HUES48 (cell line): Measurements from ENCODE around the gene HDAC7.
"Not testable (repeated sequence)": the region's sequence is repeated elsewhere in the genome, so short reads cannot be mapped to it uniquely, and the experiment has no call there.

ENCODE experiments used
- H3K27ac ChIP-seq: one replicate; pipeline ENCODE4 v1.7.0; 2013; ENCODE audit warnings: low read depth, low read length, inconsistent platforms
- H3K27me3 ChIP-seq: 2 replicates; pipeline ENCODE4 v1.6.1; 2013; ENCODE audit warnings: mild to moderate bottlenecking, low read length; ENCODE audit not compliant: control insufficient read depth, insufficient read depth
- H3K36me3 ChIP-seq: 2 replicates; pipeline ENCODE4 v1.6.1; 2013; ENCODE audit warnings: low read length; ENCODE audit not compliant: control insufficient read depth, insufficient read depth
- H3K4me1 ChIP-seq: 2 replicates; pipeline ENCODE4 v1.6.1; 2013; ENCODE audit warnings: mild to moderate bottlenecking, low read length; ENCODE audit not compliant: control insufficient read depth, insufficient read depth
- H3K4me3 ChIP-seq: 2 replicates; pipeline ENCODE4 v1.5.1; 2013; ENCODE audit warnings: mild to moderate bottlenecking, low read depth, low read length
- H3K9ac ChIP-seq: 2 replicates; pipeline ENCODE4 v1.6.1; 2013; ENCODE audit warnings: mild to moderate bottlenecking, low read depth, low read length, moderate library complexity
- H3K9me3 ChIP-seq: 2 replicates; pipeline ENCODE4 v1.6.1; 2013; ENCODE audit warnings: low read length; ENCODE audit not compliant: control insufficient read depth, insufficient read depth

Gene HDAC7

DNA sequence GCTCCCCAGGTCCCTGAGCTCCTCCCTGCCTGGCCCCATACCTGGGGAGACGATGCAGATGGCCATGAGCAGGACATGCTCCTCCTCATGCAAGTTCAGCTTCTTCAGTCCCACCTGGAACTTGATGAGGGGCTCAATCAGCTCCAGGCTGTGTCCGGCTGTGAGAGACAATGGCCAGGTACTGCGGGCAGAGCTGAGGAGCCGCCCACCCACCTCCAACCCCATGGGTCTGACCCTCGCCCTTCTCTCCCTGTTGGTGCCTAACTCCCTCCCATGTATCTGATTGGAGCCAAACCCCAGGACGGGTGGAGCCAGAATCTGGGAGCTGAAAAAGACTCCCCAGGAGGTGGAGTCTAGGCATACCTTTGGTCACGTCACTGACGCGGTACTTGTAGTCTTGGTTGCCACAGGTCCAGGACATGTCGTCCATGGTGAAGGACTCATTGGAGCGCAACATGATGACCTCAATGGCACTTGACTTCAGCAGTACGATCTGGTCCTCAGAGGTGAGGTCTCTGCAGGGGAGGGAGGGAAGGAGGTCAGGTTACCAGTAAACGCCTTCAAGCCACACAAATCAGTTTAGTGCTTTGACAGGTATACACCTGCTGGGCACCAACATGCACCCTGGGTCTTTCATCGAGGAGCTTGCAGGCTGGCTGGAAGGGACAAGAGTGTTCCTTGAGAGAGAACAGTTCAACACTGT lies 26.7 kb upstream of the HDAC7 start:
- Histone ChIP-seq H3K4me1 (peaks cover 6% of the 10 kb centered on the region; the same call in 1 of the 2 replicates), H3K36me3 (no peaks in the 10 kb centered on the region), H3K9ac (no peak overlapping the region), H3K27me3 (no peaks in the 10 kb centered on the region; the same call in 1 of the 2 replicates), H3K27ac (no peak overlapping the region), H3K9me3 (no peaks in the 10 kb centered on the region), H3K4me3 (no peak overlapping the region)

DNA sequence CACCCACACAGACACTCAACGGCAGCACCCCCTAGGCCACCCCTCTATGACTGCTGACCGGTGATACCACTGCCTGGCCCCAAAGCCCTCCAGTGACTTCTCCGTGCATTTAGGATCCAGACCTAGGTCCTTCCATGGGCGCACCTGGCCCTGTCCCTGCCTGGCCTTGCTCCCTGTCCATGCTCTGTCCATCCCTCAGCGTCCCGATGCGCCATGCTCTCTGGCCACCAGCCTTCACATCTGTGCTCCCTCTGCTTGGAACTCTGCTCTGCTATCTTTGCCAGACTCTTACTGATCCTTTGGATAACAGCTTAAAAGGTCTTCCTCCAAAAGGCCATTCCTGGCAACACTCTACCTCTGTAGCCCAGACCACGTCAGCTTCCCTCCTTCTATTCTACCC lies 25.4 kb upstream of the HDAC7 start:
- Histone ChIP-seq H3K9me3 (no peaks in the 10 kb centered on the region), H3K4me1 (no peaks in the 10 kb centered on the region), H3K4me3 (no peak overlapping the region), H3K9ac (no peak overlapping the region), H3K36me3 (no peaks in the 10 kb centered on the region), H3K27ac (no peak overlapping the region), H3K27me3 (no peaks in the 10 kb centered on the region; the same call in 1 of the 2 replicates)

- no peak overlapping the region for H3K27ac ChIP-seq
- H3K27me3 ChIP-seq, result no peaks in the 10 kb centered on the region; the same call in 1 of the 2 replicates
- no peak overlapping the region for H3K4me3 ChIP-seq
- no peaks in the 10 kb centered on the region for H3K36me3 ChIP-seq
- H3K4me1 ChIP-seq, result no peaks in the 10 kb centered on the region
- H3K9me3 ChIP-seq, result no peaks in the 10 kb centered on the region
- H3K9ac ChIP-seq, result no peak overlapping the region
These were observed 24.7 kb upstream of the HDAC7 start for GRCh38 chr12:47844264-47845019.

- H3K27me3 ChIP-seq, result no peaks in the 10 kb centered on the region; the same call in 1 of the 2 replicates
- H3K9ac ChIP-seq, result no peak overlapping the region
- H3K36me3 ChIP-seq, result no peaks in the 10 kb centered on the region
- H3K27ac ChIP-seq, result no peak overlapping the region
- H3K4me1 ChIP-seq, result 0 out of 2 replicates have a peak, but pooled peaks cover under 1% of the 10 kb centered on the region
- H3K9me3 ChIP-seq, result no peaks in the 10 kb centered on the region
- no peak overlapping the region for H3K4me3 ChIP-seq
These were observed 23.7 kb upstream of the HDAC7 start for GRCh38 chr12:47843226-47843980.

GRCh38 chr12:47842543-47842942 lies 22.8 kb upstream of the HDAC7 start:
- not testable (repeated sequence) for H3K27me3 ChIP-seq, H3K4me1 ChIP-seq

DNA sequence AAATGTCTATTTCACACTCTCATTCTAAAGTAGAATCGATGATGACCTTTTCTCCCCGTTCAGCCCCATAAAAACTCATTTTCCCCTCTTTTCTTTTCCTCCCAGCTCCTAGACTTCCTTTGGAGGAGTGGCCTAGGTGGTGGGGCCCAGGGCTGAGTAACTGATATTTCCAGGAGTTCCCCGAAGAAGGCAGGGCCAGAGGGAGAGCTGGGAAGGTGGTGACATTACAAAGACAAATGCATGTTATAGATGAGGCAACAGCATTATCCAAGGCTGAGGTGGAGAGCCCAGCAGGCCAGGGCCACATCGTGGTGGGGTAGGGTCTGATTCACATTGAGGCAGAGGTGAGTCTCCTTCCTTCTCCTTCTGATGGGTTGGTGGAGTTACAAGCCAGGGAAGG lies 22.2 kb upstream of the HDAC7 start:
- H3K4me3 ChIP-seq, result no peak overlapping the region
- H3K9me3 ChIP-seq, result no peaks in the 10 kb centered on the region
- no peak overlapping the region for H3K9ac ChIP-seq
- 0 out of 2 replicates have a peak, but pooled peaks cover 8% of the 10 kb centered on the region for H3K4me1 ChIP-seq
- no peaks in the 10 kb centered on the region for H3K36me3 ChIP-seq
- H3K27me3 ChIP-seq, result no peaks in the 10 kb centered on the region; the same call in 1 of the 2 replicates
- H3K27ac ChIP-seq, result no peak overlapping the region

More at GRCh38 chr12:47842543-47842942, 22.8 kb upstream of the HDAC7 start:
- not testable (repeated sequence) for H3K9ac ChIP-seq, H3K4me3 ChIP-seq, H3K9me3 ChIP-seq, H3K27ac ChIP-seq, H3K36me3 ChIP-seq

DNA sequence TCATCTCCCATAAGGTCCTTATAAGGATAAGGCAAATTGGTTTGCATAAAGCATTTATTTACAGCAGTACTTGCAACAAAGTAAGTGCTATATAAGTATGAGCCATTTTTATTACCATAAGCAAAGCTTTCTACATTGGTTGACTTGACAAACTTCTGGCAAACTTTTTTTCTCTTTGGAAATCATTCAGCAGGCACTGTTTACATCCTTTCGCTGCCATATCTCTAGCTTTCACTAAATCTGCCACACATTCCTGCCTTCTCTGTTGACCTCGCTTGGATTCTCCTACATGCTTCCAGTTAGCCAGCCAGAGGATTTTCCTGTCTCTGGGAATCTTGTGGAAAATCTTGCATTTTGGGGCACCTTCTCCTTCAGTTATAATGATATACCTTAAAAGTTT lies 21.8 kb upstream of the HDAC7 start:
- Histone ChIP-seq H3K36me3 (no peaks in the 10 kb centered on the region), H3K27me3 (no peaks in the 10 kb centered on the region; the same call in 1 of the 2 replicates), H3K4me3 (no peak overlapping the region), H3K4me1 (0 out of 2 replicates have a peak, but pooled peaks cover 8% of the 10 kb centered on the region), H3K9ac (no peak overlapping the region), H3K9me3 (no peaks in the 10 kb centered on the region), H3K27ac (no peak overlapping the region)

DNA sequence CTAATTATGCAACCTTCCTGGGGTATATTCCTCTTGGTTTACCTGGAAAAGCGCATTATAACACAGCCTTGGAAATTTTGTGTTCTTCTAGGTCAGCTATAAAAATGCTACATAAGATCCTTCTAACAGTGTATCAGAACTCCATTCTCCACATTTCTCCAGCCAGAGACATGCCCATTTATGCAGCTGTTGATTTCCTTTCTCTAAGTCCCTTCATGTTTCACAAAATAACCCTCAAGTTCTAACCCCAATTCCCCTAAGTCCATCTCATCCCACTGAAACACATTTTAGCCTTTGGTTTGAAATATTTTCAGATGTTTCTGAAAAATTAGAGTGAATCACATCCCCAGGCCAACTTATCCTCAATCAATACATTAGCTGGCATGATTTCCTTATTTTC lies 20.9 kb upstream of the HDAC7 start:
- no peaks in the 10 kb centered on the region; the same call in 1 of the 2 replicates for H3K27me3 ChIP-seq
- H3K9ac ChIP-seq, result no peak overlapping the region
- peaks cover 12% of the 10 kb centered on the region for H3K4me1 ChIP-seq
- H3K9me3 ChIP-seq, result no peaks in the 10 kb centered on the region
- H3K27ac ChIP-seq, result no peak overlapping the region
- H3K36me3 ChIP-seq, result no peaks in the 10 kb centered on the region
- no peak overlapping the region for H3K4me3 ChIP-seq

GRCh38 chr12:47839214-47839876 lies 19.6 kb upstream of the HDAC7 start:
- Histone ChIP-seq H3K27me3 (no peaks in the 10 kb centered on the region), H3K27ac (no peak overlapping the region), H3K9ac (no peak overlapping the region)

GRCh38 chr12:47838286-47838931 lies 18.7 kb upstream of the HDAC7 start:
- Histone ChIP-seq H3K27ac (no peak overlapping the region), H3K36me3 (no peaks in the 10 kb centered on the region), H3K4me3 (no peak overlapping the region), H3K9me3 (no peaks in the 10 kb centered on the region), H3K4me1 (peaks cover 13% of the 10 kb centered on the region), H3K27me3 (no peaks in the 10 kb centered on the region), H3K9ac (no peak overlapping the region)

More at GRCh38 chr12:47839214-47839876, 19.6 kb upstream of the HDAC7 start:
- Histone ChIP-seq H3K4me1 (peaks cover 13% of the 10 kb centered on the region), H3K9me3 (no peaks in the 10 kb centered on the region), H3K4me3 (no peak overlapping the region), H3K36me3 (no peaks in the 10 kb centered on the region)
